Effector CD8-positive, alpha-beta T cell (primary cell): ENCODE measurements around the gene CNN3.

Experiments
- DNase-seq: peaks from one replicate; lab custom pipeline; 2025; lab: John Stamatoyannopoulos, UW

CNN3 gene

DNA sequence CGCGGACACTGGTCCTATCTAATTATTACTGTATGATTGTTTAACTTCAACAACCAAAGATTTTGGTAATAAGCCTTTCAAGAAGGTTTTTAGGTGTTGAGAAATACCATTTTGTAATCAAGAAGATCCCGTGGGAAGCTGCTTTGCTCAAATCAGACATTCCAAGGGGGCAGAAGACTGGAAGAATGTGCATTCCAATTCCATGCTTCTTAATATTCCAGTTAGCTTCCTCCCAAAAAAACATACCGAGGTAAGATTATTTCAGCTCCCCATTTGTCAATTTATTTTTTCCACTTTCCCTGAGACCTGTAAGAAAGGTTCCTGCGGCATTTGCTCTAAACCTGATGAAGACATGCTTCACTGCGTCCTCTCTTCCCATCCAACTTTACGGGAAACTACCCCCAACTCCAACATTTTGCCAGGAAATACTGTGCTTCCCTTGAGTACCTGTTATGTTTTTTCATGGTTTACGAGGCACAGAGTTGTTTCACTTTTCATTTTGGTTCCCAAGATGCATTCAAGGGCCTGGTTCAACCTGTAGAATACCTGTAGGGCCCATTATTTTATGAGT is 4.1 kb downstream of the CNN3 start:
- no peak for DNase-seq

DNA sequence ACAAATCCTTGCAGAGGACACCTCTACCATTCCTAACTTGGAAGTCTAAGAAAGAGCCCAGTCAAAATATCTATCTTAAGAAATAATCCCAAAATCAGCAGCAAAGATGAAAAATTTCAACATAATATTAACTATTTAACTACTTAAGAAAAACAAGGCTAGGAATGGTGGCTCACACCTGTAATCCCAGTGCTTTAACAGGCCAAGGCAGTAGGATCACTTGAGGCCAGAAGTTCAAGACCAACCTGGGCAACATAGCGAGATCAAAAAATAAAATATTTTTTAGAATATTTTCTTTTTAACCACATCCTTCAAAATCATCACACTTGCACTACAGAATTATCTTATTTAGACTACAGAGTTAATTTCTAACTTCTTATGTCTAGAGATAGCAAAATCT is 4.9 kb downstream of the CNN3 start:
- DNase-seq, result no peak

DNA sequence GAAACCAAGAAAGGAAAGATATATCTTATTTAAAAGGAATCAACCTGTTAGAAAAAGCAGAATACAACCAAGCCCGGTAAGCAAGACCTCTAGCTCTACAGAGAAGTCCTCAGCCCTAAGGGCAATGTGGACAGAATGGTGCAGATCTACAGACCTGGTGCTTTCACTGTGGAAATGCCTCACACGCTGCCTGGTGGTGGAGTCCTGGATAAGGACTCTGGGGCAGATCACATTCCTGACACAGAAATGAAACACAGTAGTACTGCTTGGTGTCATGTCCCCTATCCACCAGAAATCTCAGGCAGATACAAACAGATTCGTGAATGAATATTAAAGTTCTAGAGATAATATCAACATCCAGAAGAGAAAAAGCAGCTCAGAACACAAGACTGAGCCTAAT is 6.8 kb downstream of the CNN3 start:
- DNase-seq, result no peak

DNA sequence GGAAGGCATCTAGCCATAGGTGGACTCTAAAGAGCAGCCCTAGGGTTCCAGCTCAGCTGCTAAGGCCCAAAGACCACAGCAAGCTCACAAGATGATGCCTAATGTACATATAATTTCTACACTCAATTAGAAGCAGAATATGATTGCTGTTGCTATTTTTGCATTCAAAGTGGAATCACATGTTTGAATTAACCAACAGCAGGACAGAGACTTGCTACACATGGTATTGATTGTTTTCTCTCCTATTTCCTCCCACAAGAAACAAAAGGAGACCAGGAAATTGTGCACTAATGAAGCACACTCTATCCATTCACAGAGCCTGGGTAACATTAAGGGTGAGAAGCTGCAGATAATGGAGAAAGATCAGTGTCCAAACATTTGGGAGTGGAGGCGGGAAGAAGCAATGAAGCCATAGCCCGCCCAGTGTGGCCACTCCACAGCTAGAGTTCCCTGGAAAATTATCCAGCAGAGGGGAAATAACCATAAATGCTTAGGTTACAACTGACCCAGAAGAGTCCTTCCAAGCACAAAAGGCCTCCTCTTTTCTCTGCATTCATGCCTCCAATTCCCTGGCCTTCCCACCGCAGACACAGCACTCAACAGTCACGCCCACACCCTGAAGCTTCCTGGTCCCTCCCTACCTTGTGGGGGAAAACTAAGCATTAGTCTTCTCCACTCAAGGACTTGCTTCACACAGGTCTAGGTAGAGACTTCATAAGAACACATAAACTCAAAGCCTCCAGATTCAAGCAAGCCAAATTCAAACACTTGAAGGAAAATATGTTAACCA is 7.5 kb downstream of the CNN3 start:
- DNase-seq, result no peak

DNA sequence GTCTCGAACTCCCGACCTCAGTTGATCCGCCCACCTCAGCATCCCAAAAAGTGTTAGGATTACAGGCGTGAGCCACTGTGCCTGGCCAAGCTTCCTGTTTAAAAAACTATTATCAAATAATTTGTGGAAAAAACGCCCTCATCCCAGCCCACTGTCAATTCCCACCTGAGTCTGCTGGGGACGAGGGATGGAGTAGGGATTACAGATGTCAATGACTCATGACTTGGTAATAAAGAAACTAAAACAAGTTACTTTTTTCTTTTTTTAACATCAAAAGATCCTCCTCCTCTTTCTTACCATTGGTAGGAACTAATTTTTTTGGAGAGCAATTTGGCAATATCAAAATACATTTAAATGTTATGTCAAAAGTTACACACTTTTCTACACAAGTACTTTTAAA is 9.7 kb downstream of the CNN3 start:
- no peak for DNase-seq

DNA sequence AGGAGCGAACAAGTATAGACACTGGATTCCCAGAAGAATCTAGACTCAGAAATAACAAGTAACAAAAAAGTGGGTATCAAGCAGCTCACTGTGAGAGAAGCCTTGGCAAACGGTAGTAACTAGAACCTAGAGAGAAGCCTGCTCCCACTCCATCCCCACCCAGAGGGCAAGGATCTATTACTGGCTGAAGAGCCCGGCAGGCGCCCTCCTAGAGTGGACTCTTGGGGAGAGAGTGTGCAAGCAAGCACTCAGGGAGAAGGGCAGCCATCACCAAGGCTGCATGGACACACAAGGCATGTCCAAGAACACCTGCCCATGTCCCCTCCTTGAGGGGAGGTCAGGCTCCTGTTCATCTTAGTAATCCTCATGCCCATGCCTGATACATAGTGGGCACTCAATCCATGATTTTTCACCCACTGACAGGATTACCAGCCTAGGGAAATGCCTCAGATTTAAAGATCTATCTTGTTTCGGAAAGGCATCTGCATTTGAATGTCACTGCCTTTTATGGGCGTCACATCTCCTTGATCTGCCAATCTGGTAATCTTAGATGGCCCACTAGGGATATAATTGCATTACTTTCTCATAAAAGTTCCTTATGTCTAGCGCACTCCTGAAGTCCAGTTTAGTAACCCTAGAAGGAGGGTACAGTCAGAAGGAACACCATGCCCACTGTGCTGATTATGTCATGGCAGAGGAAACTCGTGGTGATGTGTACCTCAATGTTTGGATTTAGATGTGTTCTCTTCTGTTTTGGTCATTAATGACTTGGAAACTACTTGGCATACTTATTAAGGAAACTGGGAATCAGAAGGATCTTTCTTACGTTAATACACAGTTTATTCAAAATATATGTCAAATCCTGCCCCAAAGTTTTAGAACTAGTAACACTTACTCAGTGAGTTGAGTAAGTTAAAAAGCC is 14.4 kb downstream of the CNN3 start:
- DNase-seq, result no peak

DNA sequence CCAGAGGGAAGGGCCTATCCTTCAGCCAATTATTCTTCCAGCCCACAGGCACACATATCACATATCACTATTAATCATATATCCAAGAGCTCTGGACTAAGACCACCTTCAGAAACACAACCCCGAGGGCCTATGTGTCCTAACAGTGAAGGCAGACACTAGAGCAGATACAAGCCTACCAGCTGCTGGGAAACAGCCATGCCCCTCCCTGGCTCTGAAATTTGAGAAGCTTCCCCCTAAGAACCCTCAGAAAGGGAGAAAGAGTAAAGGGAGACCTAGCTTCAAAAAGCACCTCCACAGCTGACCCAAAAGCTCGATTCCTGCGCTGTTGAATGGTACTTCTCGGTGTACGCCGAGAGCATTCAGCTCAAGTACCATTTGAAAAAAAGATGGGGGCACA is 17.4 kb downstream of the CNN3 start:
- DNase-seq, result no peak

DNA sequence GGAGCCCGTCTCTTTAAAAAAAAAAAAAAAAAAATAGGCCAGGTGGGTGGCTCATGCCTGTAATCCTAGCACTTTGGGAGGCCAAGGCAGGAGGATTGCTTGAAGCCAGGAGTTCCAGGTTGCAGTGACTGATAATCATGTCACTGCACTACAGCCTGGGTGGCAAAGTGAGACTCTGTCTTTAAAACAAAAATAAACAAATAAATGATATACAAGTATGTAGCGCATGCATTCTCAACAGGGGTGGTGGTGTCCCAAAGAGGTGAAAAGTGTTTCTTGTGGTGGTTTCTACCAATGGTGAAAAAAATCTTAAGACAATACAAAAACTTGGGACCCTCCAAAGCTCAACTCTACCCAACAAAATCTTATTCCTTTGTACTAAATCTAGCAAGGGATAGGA is 17.9 kb downstream of the CNN3 start:
- no peak for DNase-seq

DNA sequence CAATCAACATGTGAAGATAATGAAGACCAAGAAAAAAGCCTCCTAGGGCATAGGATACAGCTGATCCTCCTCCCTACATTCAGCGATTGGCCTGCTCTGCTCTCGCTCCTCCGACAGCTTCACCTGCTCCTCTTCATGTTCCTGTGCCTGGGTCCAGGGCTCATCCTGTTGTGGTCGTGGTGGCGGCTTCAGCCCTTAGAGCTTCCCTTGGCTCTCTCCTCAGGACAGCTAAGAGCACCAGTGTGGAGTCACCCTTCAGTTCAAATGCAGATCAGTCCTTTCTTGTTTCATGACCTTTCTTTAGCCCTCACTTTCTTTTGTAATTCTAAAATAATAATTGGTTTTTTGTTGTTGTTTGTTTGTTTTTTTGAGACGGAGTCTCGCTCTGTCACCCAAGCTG is 18.7 kb downstream of the CNN3 start:
- DNase-seq, result no peak

DNA sequence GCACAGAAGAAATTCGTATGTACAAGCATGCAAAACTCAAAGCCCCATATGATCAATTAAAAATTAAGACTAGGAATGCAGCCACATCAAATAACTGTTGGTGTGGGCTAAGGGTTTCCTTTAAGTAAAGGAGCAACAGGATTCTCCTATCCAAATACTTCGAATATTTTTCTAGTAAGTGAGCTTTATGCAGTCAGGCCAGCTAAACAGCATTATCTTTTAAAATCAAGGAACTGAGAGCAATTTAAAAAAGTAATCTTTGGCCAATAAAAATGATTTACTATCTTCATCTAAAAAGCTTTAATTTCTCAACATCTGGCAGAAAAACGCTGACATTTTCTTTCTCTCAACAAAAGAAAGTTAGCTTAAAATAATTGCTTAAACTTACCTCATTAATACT is 19.8 kb downstream of the CNN3 start:
- DNase-seq, result no peak

DNA sequence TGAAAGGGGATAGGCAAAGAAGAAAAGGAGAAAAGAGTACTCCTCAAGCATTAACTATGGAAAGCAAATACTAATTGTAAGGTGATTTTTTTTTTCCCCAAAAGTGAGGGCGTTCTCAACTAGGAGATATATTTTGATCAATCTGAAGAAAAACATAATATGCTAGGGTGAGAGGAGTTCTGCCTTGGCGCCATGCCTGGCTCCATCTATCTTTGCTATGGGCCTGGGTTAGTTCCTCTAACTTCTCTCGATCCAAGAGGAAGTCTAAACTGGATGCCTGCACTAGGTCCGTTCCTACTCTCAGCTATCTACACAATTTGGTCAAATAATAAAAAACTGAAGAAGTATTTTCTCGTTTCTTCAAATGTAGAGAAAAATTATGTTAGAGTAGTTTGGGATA is 20.5 kb downstream of the CNN3 start:
- no peak for DNase-seq

DNA sequence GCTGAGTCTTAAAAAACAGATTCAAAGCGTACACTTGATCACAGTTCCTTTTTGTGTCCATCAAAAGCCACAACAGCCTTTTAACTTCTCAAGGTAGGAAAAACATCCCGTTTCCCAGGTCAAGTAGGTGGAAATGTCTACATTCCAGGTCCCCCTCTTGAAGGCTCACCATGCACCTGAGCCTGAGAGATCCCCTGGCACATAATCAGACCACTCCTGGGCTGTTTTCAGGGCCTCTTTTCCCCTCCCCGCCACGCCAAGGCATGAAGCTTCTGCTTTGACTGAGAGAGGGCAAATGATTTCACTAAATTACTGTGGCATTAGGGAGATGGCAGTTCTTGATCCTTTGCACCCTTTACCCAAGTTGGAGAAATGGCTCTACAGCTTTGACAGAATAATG is 21.7 kb downstream of the CNN3 start:
- no peak for DNase-seq

DNA sequence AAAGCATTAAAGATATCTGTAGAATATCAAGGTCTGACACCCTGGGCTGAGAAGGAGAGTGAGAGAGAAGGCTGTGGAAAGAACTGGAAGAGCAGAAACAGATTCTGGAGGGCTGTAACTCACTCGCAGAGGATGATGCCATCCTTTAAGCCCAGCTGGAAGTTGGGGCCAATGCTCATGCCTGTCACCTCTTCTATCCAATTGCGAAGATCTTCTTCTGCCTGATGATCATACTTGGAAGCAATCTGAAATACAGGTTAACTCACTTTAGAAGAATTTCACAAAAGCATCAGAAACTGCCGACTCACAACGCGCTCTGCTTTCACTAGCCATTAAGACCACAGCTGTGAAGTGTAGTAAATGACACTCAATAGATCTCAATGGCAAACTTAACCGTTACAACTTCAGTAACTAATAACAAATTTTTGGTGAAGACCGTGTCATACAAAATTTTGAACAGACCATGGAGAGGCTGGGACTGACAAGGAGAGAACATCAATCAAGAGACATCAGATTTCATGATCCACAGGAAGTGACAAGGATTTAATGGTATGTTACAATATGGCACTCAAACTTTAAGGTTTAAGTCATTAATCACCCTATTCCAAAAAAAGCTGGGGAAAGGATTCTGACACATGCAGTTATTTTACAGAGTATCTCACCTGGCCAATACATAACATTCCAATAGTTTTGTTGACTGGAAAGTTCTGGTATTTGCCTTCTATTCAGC is 23.5 kb downstream of the CNN3 start:
- no peak for DNase-seq

DNA sequence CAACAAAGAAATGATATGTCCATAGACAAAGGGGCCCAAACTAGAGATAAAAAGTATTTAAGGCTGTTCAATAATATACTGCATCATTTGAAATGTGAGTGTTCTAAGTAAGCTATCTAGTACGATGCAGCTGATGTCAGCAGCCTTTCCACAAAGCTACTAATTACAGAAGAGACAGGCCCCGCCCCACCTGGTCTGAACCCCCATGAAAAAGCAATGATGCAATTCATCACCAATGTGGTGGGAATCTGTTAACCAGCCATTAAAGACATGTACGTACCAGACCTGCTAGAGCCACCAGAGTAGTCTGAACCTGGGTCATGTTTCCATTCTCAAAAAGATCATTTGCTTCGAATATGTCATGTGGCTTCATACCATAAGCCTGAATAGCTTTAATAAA is 25.1 kb downstream of the CNN3 start:
- DNase-seq, result no peak

DNA sequence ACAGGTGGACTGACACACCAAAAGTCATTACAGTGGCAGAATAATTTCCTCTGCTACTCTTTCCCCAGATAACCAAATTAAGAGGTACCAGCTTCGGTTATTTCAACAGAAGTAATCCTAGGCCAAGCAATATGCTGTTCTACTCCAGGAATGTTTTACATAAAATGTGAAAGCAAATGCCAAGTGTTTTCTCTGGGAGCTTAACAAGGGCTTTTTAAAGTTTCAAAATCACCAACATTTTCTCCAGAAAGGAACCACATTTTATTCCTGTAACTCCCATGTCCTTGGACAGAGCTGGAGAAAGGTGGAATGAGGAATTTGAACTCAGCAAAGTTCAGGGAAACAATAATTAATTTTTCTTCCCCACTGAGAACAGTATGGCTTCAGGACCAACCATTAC is 27.2 kb downstream of the CNN3 start:
- DNase-seq, result no peak

DNA sequence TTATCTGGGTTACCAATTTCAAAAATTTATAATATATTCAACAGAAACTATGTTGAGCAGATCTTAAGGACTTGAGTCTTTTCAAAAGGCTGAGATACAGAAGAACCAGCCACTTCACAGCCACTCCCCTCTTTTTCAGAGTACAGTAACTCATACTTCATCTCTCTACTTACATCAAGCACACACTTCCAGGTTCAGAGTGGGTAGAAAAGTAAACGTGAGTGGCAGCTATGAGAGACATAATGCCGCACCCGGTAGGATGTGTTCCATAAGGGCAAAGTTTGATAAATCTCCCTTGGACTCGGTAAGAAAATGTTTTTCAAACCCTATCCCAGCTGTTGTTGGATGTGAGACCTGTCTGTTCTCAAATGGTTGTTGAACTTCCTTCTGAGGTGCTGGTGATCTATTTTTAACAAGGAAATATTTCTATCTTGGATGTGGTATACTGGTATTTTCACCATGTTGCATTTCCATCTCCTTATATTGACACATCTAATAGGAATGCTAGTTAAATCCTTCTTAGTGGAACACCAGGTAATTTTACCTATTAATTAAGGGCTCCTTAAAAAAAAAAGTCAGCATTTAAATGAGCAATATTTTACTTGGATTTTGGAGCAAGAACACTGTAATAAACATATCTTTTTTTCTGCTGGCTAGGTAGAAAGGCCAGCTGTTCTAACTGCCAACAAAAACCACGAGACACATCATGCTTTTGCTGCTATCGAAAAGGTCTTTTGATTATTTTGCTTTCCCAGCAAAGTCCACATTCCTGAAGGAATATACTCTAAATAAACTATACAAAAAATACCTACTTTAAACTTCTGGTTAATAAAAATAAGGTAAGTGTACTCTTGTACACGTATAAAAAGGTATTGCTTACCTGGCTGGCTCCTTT is 28.2 kb downstream of the CNN3 start:
- no peak for DNase-seq

DNA sequence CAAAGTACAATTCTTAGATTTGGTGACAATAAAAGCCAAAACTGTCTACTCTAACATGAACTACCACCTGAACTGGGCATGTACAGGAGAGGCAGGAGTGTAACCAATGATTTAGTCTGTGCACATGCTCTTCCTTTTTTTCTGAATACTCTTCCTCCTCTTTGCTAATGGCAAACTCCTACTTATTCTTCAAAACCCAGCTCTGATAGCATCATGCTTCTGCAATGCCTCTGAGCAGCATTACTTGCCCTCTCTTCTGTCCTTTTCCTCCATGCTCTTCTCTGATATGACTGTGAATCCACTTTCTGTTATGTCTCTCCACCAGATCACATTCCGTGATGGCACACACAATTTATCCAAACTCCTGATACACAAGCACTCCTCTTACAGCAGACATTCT is 31.4 kb downstream of the CNN3 start:
- no peak for DNase-seq

DNA sequence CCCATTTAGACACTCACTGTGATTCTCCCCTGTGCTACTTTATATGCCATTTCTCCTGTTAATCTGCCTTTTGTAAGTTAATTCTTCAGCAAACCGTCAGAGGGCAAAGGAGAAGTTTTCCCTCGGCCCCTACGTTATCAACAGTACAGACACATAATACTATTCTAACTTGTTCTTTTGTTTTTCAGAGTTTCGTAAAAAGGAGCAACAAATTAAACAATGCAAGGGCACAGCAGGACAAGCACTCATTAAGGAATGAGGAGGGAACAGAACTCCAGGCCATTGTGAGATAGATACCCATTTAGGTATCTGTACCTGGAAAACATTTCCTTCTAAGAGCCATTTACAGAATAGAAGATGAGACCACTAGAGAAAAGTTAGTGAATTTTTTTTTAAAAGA is 32.3 kb downstream of the CNN3 start:
- no peak for DNase-seq

DNA sequence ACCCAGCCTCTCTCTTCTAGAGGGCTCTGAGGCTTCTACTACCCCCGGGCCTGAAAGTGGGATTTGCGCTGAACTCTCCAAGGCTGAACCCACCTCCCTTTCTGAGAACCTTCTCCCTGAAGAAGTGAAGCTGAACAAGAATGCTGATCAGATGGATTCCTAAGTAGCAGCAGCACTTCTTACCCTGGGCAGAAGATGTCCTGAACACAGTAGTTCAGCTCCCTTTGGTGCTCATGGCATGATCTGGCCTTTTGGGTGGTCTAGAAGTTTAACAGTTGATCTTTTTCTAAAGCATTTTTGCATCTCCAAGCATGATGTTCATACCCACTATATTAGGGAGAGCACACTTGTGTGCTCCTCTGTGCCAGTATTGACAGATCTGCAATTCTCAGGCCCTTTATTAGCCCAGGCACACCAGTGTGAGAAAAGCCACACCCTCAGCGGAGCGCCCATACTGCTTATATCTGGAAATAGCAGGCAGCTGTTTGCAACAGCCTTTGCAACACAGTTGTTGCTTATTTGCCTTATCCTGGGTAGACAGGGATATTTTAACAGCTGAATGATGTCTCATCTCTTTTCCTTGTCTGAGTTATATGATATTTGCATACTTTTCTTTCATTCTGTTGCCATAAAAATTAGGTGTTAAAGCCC is 34.2 kb downstream of the CNN3 start:
- DNase-seq, result no peak

DNA sequence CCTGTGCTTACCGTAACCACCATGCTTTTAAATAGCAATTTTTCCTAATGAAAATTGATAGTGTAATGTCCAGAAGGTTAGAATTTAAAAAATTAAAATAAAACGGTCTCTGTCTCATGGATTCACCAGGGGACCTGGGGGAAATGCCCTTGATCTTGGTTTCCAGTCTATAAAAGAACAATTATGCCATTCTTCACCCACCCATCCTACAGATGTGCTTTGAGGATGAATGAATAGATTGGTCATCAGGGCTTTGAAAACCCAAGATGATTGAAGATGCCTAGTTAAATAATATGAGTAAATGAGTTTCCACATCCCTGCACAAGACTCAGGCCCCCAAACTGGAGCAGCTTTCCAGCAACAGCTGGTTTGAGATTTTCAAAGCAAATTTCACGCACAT is 38.7 kb downstream of the CNN3 start:
- no peak for DNase-seq
